Neuron (in vitro differentiated cells): ENCODE data around the gene GSG1L2.

Experiments
- H2AFZ ChIP-seq: one replicate; pipeline ENCODE4 v1.6.1; 2013; ENCODE audit warnings: low read depth, mild to moderate bottlenecking, inconsistent platforms, low read length, moderate library complexity
- H3K27me3 ChIP-seq: one replicate; pipeline ENCODE4 v1.6.1; 2013; ENCODE audit warnings: low read length; ENCODE audit not compliant: insufficient read depth
- H3K36me3 ChIP-seq: one replicate; pipeline ENCODE4 v1.6.1; 2013; ENCODE audit warnings: low read length; ENCODE audit not compliant: insufficient read depth
- H3K4me1 ChIP-seq: one replicate; pipeline ENCODE4 v1.6.1; 2013; ENCODE audit warnings: low read length; ENCODE audit not compliant: insufficient read depth
- H3K4me3 ChIP-seq: 2 replicates; pipeline ENCODE4 v1.5.1; 2013; ENCODE audit warnings: mild to moderate bottlenecking, low read length, moderate library complexity
- H3K9me3 ChIP-seq: one replicate; pipeline ENCODE4 v1.6.1; 2013; ENCODE audit warnings: low read length

The GSG1L2 gene

DNA sequence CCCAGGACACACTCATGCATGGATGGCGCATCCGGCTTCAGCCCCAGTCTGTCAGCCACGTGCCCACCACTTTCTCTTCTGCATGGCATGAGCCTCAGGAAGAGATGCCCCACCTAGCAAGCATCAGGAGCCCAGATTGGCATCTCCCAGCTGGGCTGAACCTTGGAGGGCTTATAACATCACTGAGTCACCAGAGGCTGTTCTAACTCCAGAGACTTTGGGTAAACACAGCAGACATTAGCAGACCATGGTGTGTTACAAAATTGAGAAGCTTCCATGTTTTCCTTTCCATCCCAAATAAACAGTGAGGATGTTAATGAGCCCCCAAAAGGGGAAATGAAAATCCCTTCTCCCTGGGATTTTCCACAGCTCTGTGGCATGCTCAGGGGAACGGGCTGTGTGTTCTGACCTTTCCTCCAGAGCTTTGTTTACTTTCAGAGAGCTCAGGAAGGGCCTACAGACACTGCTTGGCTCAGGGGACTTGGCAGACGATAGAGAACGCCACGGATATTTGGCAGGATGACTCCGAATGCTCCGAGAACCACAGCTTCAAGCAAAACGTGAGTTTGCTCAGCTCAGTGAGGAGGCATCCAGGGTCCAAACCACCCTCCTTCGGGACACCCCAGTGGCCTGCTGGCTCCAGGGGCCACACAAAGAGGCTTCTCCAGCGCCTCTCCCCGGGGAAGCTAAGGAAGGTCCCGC lies 20.3 kb upstream of the GSG1L2 start:
- Histone ChIP-seq H2AFZ (no peak overlapping the region), H3K36me3 (no peaks in the 10 kb centered on the region), H3K4me3 (no peak overlapping the region), H3K27me3 (no peaks in the 10 kb centered on the region), H3K4me1 (no peaks in the 10 kb centered on the region), H3K9me3 (no peaks in the 10 kb centered on the region)

DNA sequence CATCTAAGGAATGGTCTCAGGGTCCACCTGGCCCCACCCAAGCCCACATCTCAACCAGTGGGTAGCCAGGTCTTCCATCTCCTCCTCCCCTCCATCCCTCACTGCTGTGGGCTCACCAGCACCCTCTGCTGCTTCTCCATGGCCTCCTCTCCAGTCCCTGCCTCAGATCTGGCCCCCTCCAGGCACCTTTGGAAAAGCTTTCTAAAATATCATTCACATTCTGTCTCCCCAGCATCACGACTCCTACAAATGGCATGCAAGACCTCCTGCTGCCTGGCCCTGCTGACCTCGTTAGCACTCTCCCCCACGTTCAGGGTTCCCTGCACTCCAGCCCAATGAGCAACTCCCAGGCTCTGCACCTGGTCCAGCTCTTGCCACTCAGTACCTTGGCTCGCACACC lies 17.6 kb upstream of the GSG1L2 start:
- H3K4me1 ChIP-seq = no peaks in the 10 kb centered on the region
- H2AFZ ChIP-seq = no peak overlapping the region
- H3K36me3 ChIP-seq = no peaks in the 10 kb centered on the region
- H3K4me3 ChIP-seq = no peak overlapping the region
- H3K9me3 ChIP-seq = peaks cover 3% of the 10 kb centered on the region
- no peaks in the 10 kb centered on the region for H3K27me3 ChIP-seq

DNA sequence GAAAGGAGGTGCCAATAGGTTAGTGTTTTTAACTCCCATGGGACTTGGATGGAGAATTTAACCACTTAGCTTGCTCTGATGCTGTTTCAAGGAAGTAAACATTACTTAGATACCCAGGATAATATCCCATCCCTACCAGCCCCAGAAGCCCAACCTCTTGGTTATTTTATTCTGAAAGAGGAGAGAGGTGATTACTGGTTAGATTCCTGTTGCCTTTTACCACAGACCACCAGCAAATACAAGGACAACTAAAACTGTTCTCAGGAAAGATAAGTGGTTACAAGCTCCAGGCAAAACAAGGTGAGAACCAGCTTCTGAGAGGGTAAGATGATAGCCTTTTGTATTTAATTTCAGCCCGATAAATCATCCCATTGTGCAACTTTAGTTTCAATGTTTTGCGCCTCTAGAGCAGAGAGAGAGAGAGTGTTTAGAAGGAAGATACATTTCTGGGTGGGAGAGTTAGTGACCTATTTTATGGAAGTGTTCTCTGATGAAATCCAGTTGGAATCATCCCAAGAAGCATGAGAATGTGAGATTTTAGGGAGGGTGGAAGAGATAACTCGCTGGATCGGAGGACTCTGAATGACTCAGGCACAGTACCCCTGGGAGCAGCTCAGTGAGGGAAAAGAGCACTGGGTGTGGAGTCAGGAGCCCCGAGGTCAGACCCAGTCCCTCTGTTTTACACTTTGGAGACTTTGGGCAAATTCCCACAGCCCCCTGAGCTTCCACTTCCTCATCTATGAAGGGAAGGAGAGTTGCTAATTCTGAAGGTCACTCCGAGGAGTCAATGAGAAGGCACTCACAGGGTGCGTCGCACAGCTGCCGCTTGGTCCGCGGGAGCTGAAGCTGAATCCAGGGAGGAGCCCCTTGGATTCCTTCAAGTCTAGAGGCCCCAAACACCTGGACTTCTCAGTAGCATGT lies 15.9 kb upstream of the GSG1L2 start:
- no peak overlapping the region for H3K4me3 ChIP-seq
- H3K4me1 ChIP-seq = no peaks in the 10 kb centered on the region
- no peaks in the 10 kb centered on the region for H3K27me3 ChIP-seq
- peaks cover 3% of the 10 kb centered on the region for H3K9me3 ChIP-seq
- no peaks in the 10 kb centered on the region for H3K36me3 ChIP-seq
- no peak overlapping the region for H2AFZ ChIP-seq

DNA sequence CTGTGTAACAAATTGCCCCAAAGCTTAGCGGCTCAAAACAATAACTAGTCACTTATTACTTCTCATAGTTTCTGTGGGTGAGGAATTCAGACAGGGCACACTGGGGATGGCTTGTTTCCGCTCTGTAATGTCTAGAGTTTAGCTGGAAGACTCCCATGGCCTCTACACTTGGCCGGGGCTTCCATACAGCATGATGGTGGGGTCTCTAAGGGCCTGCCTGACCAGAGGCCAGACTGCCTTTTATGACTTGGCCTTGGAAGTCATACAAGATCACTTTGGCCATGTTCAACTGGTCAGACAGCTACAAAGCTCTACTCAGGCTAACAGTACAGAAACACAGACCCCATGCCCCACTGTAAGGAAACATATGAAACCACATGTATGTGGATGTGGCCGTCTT lies 12.0 kb upstream of the GSG1L2 start:
- H3K9me3 ChIP-seq = peaks cover 3% of the 10 kb centered on the region
- no peaks in the 10 kb centered on the region for H3K27me3 ChIP-seq

DNA sequence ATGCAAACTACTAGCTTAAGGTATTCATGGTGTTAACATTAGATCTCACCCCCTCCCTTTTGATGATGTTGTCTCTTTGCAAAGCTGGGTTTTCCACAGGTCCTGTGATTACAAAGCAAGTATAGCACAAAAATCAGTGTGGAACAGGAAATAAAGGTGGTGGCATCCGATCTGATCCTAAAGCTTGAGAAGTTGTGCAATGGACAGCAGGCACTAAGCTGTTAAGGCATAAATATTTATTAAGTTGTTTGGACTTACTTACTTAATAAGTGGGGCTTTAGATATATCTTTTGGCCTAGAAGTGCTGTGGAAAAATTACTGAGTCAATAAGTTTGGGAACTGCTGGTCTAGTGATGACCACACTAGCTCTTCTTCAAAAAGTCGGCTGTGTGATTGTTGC lies 8.8 kb upstream of the GSG1L2 start:
- Histone ChIP-seq H3K36me3 (no peaks in the 10 kb centered on the region), H3K4me1 (no peaks in the 10 kb centered on the region), H3K27me3 (no peaks in the 10 kb centered on the region), H3K4me3 (no peak overlapping the region), H3K9me3 (peaks cover 3% of the 10 kb centered on the region), H2AFZ (no peak overlapping the region)

More for the DNA sequence above, 12.0 kb upstream of the GSG1L2 start:
- Histone ChIP-seq H3K4me1 (no peaks in the 10 kb centered on the region), H3K4me3 (no peak overlapping the region), H2AFZ (no peak overlapping the region), H3K36me3 (no peaks in the 10 kb centered on the region)

DNA sequence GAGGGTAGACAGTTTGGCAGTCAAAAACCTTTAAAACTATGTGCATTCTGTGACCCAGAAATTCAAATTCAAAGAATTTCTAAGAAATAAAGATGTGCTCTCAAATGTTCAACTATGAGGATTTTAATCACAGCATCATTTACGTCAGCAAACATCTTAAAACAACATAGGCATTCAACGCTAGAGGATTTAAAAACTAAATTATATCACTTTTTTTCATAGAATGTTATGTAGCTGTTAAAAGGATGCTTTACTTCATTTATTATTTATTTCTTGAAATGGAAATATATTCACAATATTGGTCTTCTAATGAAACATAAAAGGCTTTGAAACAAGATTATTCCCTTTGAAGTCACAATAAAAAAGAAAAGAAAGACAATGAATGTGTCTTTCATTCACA lies 7.5 kb upstream of the GSG1L2 start:
- Histone ChIP-seq H3K27me3 (no peaks in the 10 kb centered on the region), H2AFZ (no peak overlapping the region), H3K4me1 (no peaks in the 10 kb centered on the region), H3K36me3 (no peaks in the 10 kb centered on the region), H3K4me3 (no peak overlapping the region), H3K9me3 (no peaks in the 10 kb centered on the region)

DNA sequence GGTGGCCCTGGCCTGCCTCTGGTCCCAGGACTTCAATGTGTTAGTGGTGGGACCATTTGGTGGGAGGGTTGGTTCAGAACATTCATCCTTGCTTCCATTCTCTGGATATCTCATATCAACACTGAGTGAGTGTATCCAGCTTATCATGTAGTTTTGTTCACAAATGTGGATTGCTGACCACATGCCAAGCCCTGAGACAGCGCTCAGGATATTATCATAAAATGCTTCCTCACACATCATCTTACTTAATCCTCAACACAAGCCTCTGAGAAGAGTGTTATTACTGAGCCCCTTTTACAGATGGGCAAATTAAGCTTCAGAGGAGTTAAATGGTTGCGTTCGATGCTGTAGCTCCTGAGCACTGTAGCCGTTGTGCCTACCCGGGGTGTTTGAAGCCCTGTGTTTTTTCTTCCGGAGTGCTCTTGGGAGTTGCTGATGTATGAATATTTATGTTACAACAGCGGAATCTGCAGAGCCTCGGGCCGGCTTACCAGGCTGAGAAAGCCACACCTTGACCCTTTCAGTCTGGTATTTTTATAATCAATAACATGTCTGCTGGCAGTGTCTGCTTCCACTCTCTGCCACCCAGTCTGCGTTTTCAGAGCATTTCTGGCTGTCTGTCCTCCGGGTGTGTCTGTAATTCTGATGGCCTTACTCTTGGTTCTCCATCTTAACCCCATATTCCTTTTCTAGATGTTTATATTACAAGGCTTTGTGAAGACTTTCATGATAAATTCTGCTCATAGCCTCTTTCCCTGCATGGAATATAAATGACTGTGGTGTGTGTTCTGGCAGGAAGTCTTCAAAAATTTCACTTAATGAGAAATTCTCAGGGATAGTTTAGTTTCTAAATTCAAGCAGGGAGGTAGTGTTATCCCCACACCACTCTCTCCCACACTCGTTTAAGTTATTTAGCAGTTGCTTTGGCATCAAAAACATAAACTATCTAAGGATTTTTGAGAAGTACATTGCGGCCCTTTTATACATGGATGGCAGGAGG lies 6.7 kb upstream of the GSG1L2 start:
- Histone ChIP-seq H3K4me3 (no peak overlapping the region), H2AFZ (no peak overlapping the region), H3K4me1 (no peaks in the 10 kb centered on the region), H3K9me3 (no peaks in the 10 kb centered on the region), H3K36me3 (no peaks in the 10 kb centered on the region), H3K27me3 (no peaks in the 10 kb centered on the region)

DNA sequence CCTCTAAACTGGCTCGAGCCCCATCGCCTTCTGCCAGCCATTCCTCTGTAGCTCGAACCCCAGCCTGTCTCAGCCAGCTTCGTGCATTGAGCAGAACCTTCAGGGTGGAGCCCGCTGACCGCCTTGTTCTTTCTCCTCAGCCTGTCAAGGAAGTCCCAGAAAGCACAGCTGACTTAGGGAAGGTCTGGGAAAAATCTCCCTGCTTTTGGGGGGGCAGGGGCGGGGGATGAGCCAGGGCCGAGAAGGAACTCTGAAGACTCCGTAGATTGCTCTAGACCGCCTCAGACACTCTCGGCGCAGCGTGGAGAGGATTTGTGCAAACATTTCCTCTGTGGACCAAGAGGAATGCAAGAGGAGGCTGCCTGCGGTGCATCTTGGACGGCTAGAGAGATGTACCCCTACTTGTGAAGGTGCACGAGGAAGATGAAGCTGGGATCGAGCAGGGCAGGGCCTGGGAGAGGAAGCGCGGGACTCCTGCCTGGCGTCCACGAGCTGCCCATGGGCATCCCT lies 3.8 kb upstream of the GSG1L2 start, which contains the start of gene GLP2R:
Gene GLP2R (plus strand): TSS at position 284 of the 510 bp plus-strand sequence. CDS start 140 bp downstream, at position 424.
- Histone ChIP-seq H3K4me3 (no peak within 1 kb of the TSS), H2AFZ (no peak within 1 kb of the TSS), H3K27me3 (no peaks in the 10 kb centered on the region)

DNA sequence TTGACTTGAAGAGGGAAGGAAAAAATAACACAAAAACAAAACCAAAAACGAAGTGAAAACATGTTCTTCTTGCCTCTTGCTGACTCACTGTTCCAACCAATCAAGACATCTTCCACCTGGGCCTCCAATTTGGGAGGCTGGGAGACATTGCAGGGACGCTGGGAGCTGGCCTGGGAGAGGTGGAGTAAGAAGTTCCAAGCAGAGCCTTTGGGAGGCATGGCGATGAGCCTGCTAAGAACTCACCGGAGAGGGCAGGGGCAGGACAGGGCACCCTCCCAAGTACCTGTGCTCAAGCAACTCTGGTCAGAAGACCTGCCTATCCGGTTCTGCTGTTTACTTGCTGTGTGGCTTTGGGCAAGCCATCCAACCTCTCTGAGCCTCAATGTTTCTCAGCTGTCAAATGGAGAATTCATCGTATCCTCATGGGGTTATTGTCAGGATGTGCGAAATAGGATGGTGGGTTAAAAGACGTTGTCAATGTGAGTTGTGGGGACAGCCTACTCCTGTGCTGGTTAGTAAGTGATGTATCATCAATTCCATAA lies 3.0 kb upstream of the GSG1L2 start:
- H3K9me3 ChIP-seq = no peaks in the 10 kb centered on the region
- no peaks in the 10 kb centered on the region for H3K4me1 ChIP-seq
- no peak overlapping the region for H3K4me3 ChIP-seq
- no peak overlapping the region for H2AFZ ChIP-seq
- H3K36me3 ChIP-seq = no peaks in the 10 kb centered on the region
- no peaks in the 10 kb centered on the region for H3K27me3 ChIP-seq

More for the DNA sequence above, 3.8 kb upstream of the GSG1L2 start, which contains the start of gene GLP2R:
- no peaks in the 10 kb centered on the region for H3K36me3 ChIP-seq
- H3K9me3 ChIP-seq = no peaks in the 10 kb centered on the region
- H3K4me1 ChIP-seq = no peaks in the 10 kb centered on the region

DNA sequence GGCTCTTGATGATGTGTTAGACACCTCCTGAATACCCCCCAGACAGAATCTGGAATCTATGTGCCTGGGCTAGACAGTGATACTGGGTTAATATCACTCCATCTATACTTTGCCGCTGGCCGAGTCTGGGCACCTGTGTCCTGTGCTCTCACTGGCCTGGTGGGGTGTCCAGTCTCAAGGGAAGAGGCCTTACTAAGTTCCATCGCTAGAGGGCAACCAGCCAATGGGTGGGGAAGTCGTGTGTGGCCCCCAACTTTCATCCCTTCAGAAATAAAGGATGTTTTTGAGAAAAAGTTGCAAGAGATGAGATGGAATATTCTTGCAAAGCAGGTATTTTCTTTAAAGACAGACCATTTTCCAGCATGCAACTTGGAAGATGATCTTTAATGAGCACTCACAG lies 2.2 kb upstream of the GSG1L2 start:
- Histone ChIP-seq H3K4me1 (no peaks in the 10 kb centered on the region), H3K27me3 (no peaks in the 10 kb centered on the region), H2AFZ (no peak overlapping the region), H3K36me3 (no peaks in the 10 kb centered on the region), H3K9me3 (no peaks in the 10 kb centered on the region), H3K4me3 (no peak overlapping the region)

DNA sequence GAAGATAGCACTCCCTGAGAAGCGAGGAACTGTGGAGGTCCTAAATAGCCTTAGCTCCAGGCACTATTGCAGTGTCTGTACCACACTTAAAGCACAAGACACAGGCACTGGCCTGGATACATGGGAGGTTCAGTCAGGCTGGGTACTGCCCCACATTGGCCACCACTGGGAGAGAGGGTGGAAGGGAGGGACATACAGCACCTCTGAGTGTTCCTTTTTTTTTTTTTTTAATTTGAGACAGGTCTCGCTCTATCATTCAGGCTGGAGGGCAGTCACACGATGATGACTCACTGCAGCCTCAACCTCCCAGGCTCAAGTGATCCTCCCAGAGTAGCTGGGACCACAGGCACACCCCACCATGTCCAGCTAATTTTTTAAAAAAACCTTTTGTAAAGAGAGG lies 1.4 kb downstream of the GSG1L2 start:
- H3K27me3 ChIP-seq = no peaks in the 10 kb centered on the region
- H2AFZ ChIP-seq = no peak overlapping the region
- H3K4me3 ChIP-seq = no peak overlapping the region
- H3K36me3 ChIP-seq = no peaks in the 10 kb centered on the region
- no peaks in the 10 kb centered on the region for H3K4me1 ChIP-seq
- no peaks in the 10 kb centered on the region for H3K9me3 ChIP-seq

DNA sequence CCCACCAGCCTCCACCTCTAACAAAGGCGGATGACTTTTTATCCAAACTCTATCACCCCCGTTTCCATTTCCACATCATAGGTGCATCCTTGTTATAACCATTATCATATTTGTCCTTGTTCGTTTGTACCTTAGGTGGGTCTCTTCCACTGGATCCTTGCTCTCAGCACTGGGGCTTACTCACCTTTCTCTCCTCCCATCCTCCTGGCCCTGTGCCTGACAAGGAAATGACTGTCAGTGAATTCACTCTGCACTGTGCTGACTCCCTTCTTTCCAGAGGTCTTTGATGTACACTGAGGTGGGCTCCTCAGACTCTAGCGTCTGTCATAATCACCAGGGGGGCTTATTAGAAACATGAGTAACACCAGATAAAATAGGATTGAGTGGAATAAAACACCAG lies 3.1 kb downstream of the GSG1L2 start:
- H3K27me3 ChIP-seq = no peaks in the 10 kb centered on the region
- no peaks in the 10 kb centered on the region for H3K4me1 ChIP-seq
- no peaks in the 10 kb centered on the region for H3K36me3 ChIP-seq
- H3K9me3 ChIP-seq = no peaks in the 10 kb centered on the region
- no peak overlapping the region for H3K4me3 ChIP-seq
- H2AFZ ChIP-seq = no peak overlapping the region
